IPS-NIHi7 (cell line): ENCODE measurements around the gene KRTAP9-8.
A peak's percentile ranks its signal among the peaks of the same experiment; 100 is the strongest.
"Not testable (repeated sequence)": the region's sequence is repeated elsewhere in the genome, so short reads cannot be mapped to it uniquely, and the experiment has no call there.

Source experiments
- DNase-seq: peaks from one replicate; pipeline ENCODE4 v3.0.0; 2012; ENCODE audit warnings: mixed read lengths; ENCODE audit errors: extremely low spot score

Gene KRTAP9-8

DNA sequence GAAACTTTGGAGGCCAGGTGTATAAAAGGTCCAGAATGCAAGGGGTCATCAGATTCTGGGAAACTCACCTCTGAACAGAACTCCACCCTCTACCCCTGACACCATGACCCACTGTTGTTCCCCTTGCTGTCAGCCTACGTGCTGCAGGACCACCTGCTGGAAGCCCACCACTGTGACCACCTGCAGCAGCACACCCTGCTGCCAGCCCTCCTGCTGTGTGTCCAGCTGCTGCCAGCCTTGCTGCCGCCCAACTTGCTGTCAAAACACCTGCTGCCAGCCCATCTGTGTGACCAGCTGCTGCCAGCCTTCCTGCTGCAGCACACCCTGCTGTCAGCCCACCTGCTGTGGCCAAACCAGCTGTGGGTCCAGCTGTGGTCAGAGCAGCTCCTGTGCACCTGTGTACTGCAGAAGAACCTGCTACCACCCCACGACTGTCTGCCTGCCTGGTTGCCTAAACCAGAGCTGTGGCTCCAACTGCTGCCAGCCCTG, at the start of gene KRTAP9-8:
Gene KRTAP9-8 (plus strand): TSS at position 51 of the 489 bp plus-strand sequence. CDS start 53 bp downstream, at position 104.
- not testable (repeated sequence) for DNase-seq

- not testable (repeated sequence) for DNase-seq
These were observed 47.9 kb upstream of the KRTAP9-8 start, which contains the start of gene KRTAP9-1 for GRCh38 chr17:41189837-41190318. Gene KRTAP9-1, plus strand, starts transcription at chr17:41189887. Its CDS starts 0 bp downstream, at chr17:41189887.

- DNase-seq: no peak
These were observed 47.5 kb upstream of the KRTAP9-8 start for GRCh38 chr17:41190328-41190727.

GRCh38 chr17:41196068-41196467, 41.7 kb upstream of the KRTAP9-8 start:
- no peak for DNase-seq

DNA sequence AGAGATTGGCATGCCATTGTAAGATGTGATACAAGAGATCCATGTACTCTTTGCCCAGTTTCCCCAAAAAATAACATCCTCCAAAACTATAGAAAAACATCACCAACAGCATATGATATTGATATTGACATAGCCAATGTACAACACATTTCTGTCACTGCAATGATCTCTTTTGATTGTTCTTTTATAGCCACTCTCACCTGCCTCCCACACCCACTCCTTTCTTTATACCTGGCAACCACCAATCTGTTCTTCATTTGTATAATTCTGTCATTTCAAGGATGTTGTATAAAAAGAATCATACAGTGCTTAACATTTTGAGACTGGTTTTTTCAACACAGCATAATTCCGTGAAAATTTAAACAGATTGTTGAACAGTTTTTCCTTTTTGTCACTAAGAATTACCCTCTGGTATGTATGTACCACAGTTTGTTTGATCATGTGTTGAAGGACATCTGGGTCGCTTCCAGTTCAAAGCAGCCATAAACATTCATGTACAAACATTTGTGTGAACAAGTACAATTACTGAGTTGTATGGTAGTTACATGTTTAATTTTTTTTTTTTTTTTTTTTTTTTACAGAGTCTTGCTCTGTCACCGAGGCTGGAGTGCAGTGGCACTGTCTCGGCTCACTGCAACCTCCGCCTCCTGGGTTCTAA, 38.2 kb upstream of the KRTAP9-8 start:
- no peak for DNase-seq

GRCh38 chr17:41211845-41212466, 25.8 kb upstream of the KRTAP9-8 start:
- no peak for DNase-seq

- no peak for DNase-seq
These were observed 25.2 kb upstream of the KRTAP9-8 start for GRCh38 chr17:41212524-41213169.

DNA sequence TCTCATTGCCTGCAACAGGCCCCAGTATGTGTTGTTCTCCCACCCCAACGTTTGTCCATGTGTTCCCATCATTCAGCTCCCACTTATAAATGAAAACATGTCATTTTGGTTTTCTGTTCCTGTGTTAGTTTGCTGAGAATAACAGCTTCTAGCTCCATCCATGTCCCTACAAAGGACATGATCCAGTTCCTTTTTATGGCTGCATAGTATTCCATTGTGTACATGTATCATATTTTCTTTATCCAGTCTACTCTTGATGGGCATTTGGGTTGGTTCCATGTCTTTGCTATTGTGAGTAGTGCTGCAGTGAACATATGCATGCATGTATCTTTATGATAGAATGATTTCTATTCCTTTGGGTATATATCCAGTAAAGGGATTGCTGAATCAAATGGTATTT, 22.1 kb upstream of the KRTAP9-8 start:
- DNase-seq: no peak

- DNase-seq: no peak
These were observed 14.0 kb upstream of the KRTAP9-8 start for GRCh38 chr17:41223821-41224220.

DNA sequence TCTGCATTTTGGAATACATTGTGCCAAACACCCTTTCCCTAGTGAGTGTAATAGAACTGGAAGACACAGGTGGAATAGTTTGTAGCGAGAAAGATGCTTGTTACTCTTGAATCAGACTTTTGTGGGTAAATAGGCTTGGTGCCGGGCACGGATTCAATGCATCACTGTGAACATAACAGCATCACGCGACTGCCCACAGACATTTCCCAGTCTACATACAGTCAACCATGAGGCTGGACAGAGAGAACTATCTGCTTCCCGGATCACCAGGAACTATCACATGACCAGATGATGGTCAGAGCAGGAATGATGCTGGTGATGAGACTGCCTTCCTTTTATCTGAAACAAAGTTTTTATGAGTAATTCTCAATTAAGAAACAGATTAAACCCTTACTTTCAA, 11.7 kb upstream of the KRTAP9-8 start:
- DNase-seq: no peak

DNA sequence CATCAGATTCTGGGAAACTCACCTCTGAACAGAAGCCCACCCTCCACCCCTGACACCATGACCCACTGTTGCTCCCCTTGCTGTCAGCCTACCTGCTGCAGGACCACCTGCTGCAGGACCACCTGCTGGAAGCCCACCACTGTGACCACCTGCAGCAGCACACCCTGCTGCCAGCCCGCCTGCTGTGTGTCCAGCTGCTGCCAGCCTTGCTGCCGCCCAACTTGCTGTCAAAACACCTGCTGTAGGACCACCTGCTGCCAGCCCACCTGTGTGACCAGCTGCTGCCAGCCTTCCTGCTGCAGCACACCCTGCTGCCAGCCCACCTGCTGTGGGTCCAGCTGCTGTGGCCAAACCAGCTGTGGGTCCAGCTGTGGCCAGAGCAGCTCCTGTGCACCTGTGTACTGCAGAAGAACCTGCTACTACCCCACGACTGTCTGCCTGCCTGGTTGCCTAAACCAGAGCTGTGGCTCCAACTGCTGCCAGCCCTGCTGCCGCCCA, 11.2 kb upstream of the KRTAP9-8 start, which contains the start of gene KRTAP9-2:
Gene KRTAP9-2 (plus strand): TSS at position 51 of the 498 bp plus-strand sequence. CDS start 7 bp downstream, at position 58.
- DNase-seq: not testable (repeated sequence)

GRCh38 chr17:41230094-41230493, 7.7 kb upstream of the KRTAP9-8 start:
- no peak for DNase-seq

DNA sequence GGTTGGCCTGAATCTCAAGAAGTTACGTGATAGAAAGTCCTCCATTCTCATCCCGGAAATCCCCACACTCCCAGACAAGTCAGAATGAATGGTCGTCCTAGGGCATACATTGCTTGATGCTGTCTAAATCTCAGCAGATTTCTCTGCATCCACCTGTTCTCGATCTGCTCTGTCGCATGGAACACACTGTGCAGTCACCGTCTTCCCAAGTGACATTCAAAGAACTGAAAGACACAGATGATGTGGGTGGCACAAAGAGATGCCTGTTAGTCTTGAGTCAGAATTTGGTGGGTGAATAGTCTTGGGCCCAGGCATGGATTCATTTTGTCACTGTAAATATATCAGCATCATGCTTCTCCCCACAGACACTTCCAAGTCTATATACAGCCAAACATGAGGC, 6.1 kb upstream of the KRTAP9-8 start:
- no peak for DNase-seq

GRCh38 chr17:41232399-41233105, 5.2 kb upstream of the KRTAP9-8 start, which contains the start of gene KRTAP9-3:
Gene KRTAP9-3, plus strand, starts transcription at chr17:41232449. Its CDS starts 53 bp downstream, at chr17:41232502.
- DNase-seq: not testable (repeated sequence)

GRCh38 chr17:41237116-41237515, 683 bp upstream of the KRTAP9-8 start:
- DNase-seq: not testable (repeated sequence)

- DNase-seq: not testable (repeated sequence)
These were observed 9.4 kb downstream of the KRTAP9-8 start for GRCh38 chr17:41246995-41247787.

DNA sequence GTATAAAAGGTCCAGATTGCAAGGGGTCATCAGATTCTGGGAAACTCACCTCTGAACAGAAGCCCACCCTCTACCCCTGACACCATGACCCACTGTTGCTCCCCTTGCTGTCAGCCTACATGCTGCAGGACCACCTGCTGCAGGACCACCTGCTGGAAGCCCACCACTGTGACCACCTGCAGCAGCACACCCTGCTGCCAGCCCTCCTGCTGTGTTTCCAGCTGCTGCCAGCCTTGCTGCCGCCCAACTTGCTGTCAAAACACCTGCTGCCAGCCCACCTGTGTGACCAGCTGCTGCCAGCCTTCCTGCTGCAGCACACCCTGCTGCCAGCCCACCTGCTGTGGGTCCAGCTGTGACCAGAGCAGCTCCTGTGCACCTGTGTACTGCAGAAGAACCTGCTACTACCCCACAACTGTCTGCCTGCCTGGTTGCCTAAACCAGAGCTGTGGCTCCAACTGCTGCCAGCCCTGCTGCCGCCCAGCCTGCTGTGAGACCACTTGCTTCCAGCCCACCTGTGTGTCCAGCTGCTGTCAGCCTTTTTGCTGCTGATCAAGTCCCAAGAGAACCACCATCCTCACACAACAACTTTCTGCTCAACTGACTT, 11.9 kb downstream of the KRTAP9-8 start, which contains the start of gene KRTAP9-4:
Gene KRTAP9-4 (plus strand): TSS at position 51 of the 604 bp plus-strand sequence. CDS start 34 bp downstream, at position 85.
- DNase-seq: peak; percentile 0

GRCh38 chr17:41251261-41251660, 13.5 kb downstream of the KRTAP9-8 start:
- peak; percentile 0 for DNase-seq

DNA sequence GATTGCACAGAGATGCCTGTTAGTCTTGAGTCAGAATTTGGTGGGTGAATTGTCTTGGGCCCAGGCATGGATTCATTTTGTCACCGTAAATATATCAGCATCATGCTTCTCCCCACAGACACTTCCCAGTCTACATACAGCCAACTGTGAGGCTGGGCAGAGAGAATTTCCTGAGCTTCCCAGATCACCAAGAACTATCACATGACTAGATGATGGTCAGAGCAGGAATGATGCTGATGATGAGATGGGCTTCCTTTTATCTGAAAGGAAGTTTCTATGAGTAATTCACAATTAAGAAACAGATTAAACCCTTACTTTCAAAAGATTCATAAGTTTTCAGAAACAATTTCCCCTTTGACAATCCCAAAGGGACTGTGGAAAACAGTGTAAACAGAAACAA, 17.1 kb downstream of the KRTAP9-8 start:
- DNase-seq: no peak
